Psoas muscle (tissue), 8 donors: ENCODE measurements around the gene KIF16B. TPM values are rescaled to one million over a fixed set of nuclear protein-coding genes. Genes with fewer than 3 reads are reported as not detected.

Source experiments
- ATAC-seq, 4 donors: fragments of 200-7000 bp; cut with Tn5 transposase; one replicate each; pipeline ENCODE4 v1.9.1; 2020; ENCODE audit warnings: moderate library complexity in 3 of 4, mild to moderate bottlenecking in 2 of 4
- DNase-seq, 2 donors: peaks; one replicate each; pipeline ENCODE4 v3.0.0-alpha.2; 2020
- H3K27ac ChIP-seq: fragments of 200-600 bp; one replicate; pipeline ENCODE4 v1.8.0; 2022
- H3K27me3 ChIP-seq, 3 donors: fragments of 200-600 bp in 1 of 3; one replicate each; pipeline versions ENCODE4 v1.6.1 to v1.8.0; 2013 to 2022; ENCODE audit warnings: low read length in 2 of 3, mild to moderate bottlenecking in 2 of 3, moderate library complexity in 1 of 3; ENCODE audit not compliant: insufficient read depth in 3 of 3
- H3K36me3 ChIP-seq, 2 donors: fragments of 200-600 bp in 1 of 2; one replicate each; pipeline versions ENCODE4 v1.6.1 to v1.8.0; 2013 to 2022; ENCODE audit warnings: low read depth in 1 of 2, mild to moderate bottlenecking in 1 of 2, moderate library complexity in 1 of 2; ENCODE audit not compliant: insufficient read depth in 1 of 2
- H3K4me1 ChIP-seq: fragments of 200-600 bp; one replicate; pipeline ENCODE4 v1.8.0; 2022
- H3K4me3 ChIP-seq: fragments of 200-600 bp; one replicate; pipeline ENCODE4 v1.8.0; 2022; ENCODE audit warnings: mild to moderate bottlenecking
- H3K9me3 ChIP-seq: fragments of 200-600 bp; one replicate; pipeline ENCODE4 v1.8.0; 2022
- CTCF ChIP-seq: fragments of 200-600 bp; IDR thresholded peaks from one replicate; pipeline ENCODE4 v1.8.0; 2022; ENCODE audit warnings: antibody characterized with exemption
- WGBS, 3 donors: extraction: QIAGEN DNeasy Blood & Tissue Kit; methylation state at CpG; one replicate each; pipeline versions ENCODE4 v1.1.6 to v1.1.7; 2013; 5-methylcytosine and 5-hydroxymethylcytosine counted together
- intact Hi-C, 2 donors: fragments of 100-400 bp; cut with DNase I; formaldehyde crosslinking; loops; one replicate each; pipeline versions ENCODE4 v1.11.0 to v1.14.2; 2022
- polyA plus RNA-seq, 3 donors: library from polyadenylated mRNA; stranded (reverse); fragments of 200-250 nt; gene quantifications; one replicate each; pipeline ENCODE4 v1.2.3, GENCODE V29; 2013
- total RNA-seq, 4 donors: library from RNA; stranded (reverse); fragmentation: NEBNext Ultra II Directional in 2 of 4; extraction: Animal tissue kit (Norgen Biotek cat#: 25700) in 2 of 4; gene quantifications; one replicate each; pipeline versions ENCODE4 v1.2.1 to v1.2.4, GENCODE V29; 2021 to 2023
- donor health status: healthy with polysubstance abuse.
- donor health status: DM: no; HTN: no; CAD: no; lungs with moderate emphysema.
- donor health status: Bipolar disorder and iron deficiency.
- donor health status: healthy.
- donor health status: DM: yes; HTN: yes; CAD: no.
- donor health status: DM: no; HTN: no; CAD: no.
- donor health status: DM: no; HTN: no; CAD: no.
- donor health status: DM: yes; HTN: yes; CAD: no.

Gene KIF16B
- total and polyA plus RNA-seq, 7 donors: 18.1 to 30.6 (median 24.1) TPM

- Histone ChIP-seq H3K27ac (no peak overlapping the region), H3K4me3 (no peak overlapping the region), H3K4me1 (no peaks in the 10 kb centered on the region), H3K36me3 (no peaks in the 10 kb centered on the region), H3K27me3 (no peaks in the 10 kb centered on the region), H3K9me3 (peaks cover 22% of the 10 kb centered on the region)
- DNase-seq (no peak), ATAC-seq (no peak)
- WGBS, 3 donors: 0 to 51% (median 50%) methylated on average over 1 of the region's 1 CpG
- no peak for TF ChIP-seq CTCF
- intact Hi-C loops: no loop called here
Measured at GRCh38 chr20:16302818-16303217, 270.4 kb downstream of the KIF16B start.

- Histone ChIP-seq H3K4me1 (no peaks in the 10 kb centered on the region), H3K9me3 (peaks cover 22% of the 10 kb centered on the region), H3K27me3 (no peaks in the 10 kb centered on the region), H3K36me3 (no peaks in the 10 kb centered on the region), H3K4me3 (no peak overlapping the region), H3K27ac (no peak overlapping the region)
- ATAC-seq (no peak), DNase-seq (no peak)
- TF ChIP-seq CTCF: no peak
- intact Hi-C loops: no loop called here
- WGBS, 3 donors: 59 to 97% (median 97%) methylated on average over 1 of the region's 1 CpG
Measured at GRCh38 chr20:16301986-16302385, 271.3 kb downstream of the KIF16B start.

GRCh38 chr20:16299897-16300296 is 273.4 kb downstream of the KIF16B start:
- Histone ChIP-seq H3K4me1 (no peaks in the 10 kb centered on the region), H3K9me3 (peaks cover 22% of the 10 kb centered on the region), H3K36me3 (no peaks in the 10 kb centered on the region), H3K4me3 (no peak overlapping the region), H3K27ac (no peak overlapping the region), H3K27me3 (no peaks in the 10 kb centered on the region)
- ATAC-seq: no peak
- DNase-seq: no peak
- intact Hi-C loops: no loop called here
- WGBS, 3 donors: 90 to 92% (median 90%) methylated on average over 6 of the region's 6 CpGs
- TF ChIP-seq CTCF: no peak

GRCh38 chr20:16296931-16297330 is 276.3 kb downstream of the KIF16B start:
- peak in 1 of 2 donors; percentile 57 for DNase-seq
- Histone ChIP-seq H3K27me3 (no peaks in the 10 kb centered on the region), H3K9me3 (peaks cover under 1% of the 10 kb centered on the region), H3K4me1 (no peaks in the 10 kb centered on the region), H3K27ac (no peak overlapping the region), H3K4me3 (no peak overlapping the region), H3K36me3 (no peaks in the 10 kb centered on the region)
- intact Hi-C loops: no loop called here
- TF ChIP-seq CTCF: no peak
- 49 to 77% (median 52%) methylated on average over 3 of the region's 3 CpGs for WGBS, 3 donors
- ATAC-seq: no peak

GRCh38 chr20:16295534-16295933 is 277.7 kb downstream of the KIF16B start:
- Histone ChIP-seq H3K36me3 (no peaks in the 10 kb centered on the region), H3K27ac (no peak overlapping the region), H3K4me1 (no peaks in the 10 kb centered on the region), H3K27me3 (no peaks in the 10 kb centered on the region), H3K9me3 (no peaks in the 10 kb centered on the region), H3K4me3 (no peak overlapping the region)
- no peak for TF ChIP-seq CTCF
- WGBS, 3 donors: 76 to 97% (median 95%) methylated on average over 5 of the region's 5 CpGs
- DNase-seq: no peak
- intact Hi-C loops: no loop called here
- no peak for ATAC-seq
